NCI-H526 treated with DMSO at 0.1 percent for 48 hours (cell line): Measurements from ENCODE around the gene ANXA9.

Experiments used
- DNase-seq: peaks from one replicate; lab custom pipeline; 2025; lab: John Stamatoyannopoulos, UW

ANXA9 gene

GRCh38 chr1:150981805-150982712, at the start of gene ANXA9:
ANXA9 (plus strand) TSS chr1:150982292; CDS start chr1:150983106, 814 bp downstream.
- DNase-seq, result no peak

GRCh38 chr1:150944856-150945255, 37.2 kb upstream of the ANXA9 start:
- no peak for DNase-seq

- no peak for DNase-seq
Observed at GRCh38 chr1:150954708-150955107, 27.4 kb upstream of the ANXA9 start.

- DNase-seq, result no peak
Observed at GRCh38 chr1:150955280-150955679, 26.8 kb upstream of the ANXA9 start.

DNA sequence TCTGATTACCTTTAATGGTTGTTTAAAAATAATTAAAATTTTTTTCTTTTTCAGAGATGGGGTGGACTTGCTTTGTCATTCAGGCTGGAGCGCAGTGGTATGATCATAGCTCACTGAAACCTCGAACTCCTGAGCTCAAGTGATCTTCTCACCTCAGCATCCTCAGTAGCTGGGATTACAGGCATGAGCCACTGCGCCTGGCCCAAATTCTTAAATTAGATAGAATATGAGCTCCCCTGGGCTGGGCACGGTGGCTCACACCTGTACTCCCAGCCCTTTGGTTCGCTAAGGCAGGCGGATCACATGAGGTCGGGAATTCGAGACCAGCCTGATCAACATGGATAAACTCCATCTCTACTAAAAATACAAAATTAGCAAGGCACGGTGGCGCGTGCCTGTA, 24.4 kb upstream of the ANXA9 start:
- no peak for DNase-seq

DNA sequence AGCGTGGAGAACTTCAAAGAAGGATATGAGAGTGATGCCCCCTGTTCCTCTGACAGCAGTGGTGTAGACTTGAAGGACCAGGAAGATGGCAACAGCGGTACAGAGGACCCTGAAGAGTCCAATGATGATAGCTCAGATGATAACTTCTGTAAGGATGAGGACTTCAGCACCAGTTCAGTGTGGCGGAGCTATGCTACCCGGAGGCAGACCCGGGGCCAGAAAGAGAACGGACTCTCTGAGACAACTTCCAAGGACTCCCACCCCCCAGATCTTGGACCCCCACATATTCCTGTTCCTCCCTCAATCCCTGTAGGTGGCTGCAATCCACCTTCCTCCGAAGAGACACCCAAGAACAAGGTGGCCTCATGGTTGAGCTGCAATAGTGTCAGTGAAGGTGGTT, 21.4 kb upstream of the ANXA9 start:
- no peak for DNase-seq

DNA sequence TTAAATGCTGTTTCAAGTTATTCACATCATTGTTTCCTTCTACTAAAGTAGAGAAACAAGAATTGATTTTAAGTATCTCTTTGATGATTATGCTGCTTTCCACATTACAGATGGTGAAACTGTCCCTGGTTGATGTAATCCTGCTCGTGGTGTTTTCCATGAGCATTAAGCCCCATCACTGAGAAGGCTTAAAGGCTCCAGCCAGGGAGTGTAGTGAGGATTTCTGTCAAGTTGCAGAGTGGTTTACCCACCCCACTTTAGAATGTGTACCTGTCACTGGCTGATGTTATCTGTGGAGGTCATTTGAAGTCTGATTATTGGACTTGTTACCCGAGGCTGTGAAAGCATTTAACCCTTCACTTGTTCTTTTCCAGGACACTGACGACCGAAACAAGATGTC, 20.3 kb upstream of the ANXA9 start:
- no peak for DNase-seq

DNA sequence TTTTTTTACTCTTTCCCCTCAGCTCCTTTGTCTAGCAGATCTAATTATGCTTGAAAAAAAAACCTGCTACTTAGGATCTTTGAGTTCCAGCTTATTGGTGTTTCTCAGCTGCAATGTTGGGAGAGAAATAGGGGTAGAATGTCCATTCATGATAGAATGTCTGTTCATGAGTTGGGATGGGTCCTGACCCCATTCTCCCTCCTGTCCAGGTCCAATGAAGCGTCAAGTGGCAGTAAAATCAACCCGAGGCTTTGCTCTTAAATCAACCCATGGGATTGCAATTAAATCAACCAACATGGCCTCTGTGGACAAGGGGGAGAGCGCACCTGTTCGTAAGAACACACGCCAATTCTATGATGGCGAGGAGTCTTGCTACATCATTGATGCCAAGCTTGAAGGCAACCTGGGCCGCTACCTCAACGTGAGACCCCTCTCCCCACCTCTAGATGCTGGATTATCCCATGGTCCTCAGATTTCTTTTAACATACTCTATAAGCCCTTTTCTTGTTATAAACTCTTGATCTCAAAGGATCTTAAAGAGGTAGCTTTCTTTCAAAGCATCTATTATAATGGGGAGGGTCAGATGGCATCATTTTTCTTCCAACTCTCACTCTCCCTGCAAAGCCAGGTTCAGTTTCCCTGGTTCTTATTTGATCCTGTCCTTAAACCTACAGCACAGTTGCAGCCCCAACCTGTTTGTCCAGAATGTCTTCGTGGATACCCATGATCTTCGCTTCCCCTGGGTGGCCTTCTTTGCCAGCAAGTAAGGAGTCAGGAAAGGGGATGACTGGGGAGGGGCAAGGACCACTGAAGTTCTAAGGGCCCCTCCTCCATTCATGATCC, 18.6 kb upstream of the ANXA9 start:
- no peak for DNase-seq

GRCh38 chr1:150964164-150964489, 18.0 kb upstream of the ANXA9 start:
- DNase-seq, result no peak

- DNase-seq, result no peak
Observed at GRCh38 chr1:150965605-150966004, 16.5 kb upstream of the ANXA9 start.

GRCh38 chr1:150966011-150966410, 16.1 kb upstream of the ANXA9 start:
- no peak for DNase-seq

GRCh38 chr1:150967936-150968335, 14.2 kb upstream of the ANXA9 start:
- DNase-seq, result no peak

DNA sequence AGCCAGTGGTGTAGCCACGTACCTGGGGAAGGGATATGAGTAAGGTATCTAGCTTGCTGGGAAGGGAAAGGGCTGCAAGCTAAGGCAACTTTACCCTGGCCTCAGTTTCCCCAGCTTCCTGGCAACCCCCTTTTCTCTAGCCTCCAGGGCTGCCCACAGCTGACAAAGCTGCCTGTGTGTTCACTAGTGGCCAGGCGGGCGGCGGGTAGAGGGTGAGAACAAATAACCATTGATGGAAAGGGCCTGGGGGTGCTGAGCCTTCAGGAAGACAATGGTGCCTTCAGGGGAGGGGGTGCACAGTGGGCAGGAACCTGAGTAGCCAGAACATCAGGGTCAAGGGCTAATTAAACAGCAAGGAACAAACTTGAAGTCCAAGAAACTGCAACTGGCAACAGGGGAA, 13.6 kb upstream of the ANXA9 start:
- no peak for DNase-seq

- DNase-seq, result no peak
Observed at GRCh38 chr1:150969626-150970025, 12.5 kb upstream of the ANXA9 start.

DNA sequence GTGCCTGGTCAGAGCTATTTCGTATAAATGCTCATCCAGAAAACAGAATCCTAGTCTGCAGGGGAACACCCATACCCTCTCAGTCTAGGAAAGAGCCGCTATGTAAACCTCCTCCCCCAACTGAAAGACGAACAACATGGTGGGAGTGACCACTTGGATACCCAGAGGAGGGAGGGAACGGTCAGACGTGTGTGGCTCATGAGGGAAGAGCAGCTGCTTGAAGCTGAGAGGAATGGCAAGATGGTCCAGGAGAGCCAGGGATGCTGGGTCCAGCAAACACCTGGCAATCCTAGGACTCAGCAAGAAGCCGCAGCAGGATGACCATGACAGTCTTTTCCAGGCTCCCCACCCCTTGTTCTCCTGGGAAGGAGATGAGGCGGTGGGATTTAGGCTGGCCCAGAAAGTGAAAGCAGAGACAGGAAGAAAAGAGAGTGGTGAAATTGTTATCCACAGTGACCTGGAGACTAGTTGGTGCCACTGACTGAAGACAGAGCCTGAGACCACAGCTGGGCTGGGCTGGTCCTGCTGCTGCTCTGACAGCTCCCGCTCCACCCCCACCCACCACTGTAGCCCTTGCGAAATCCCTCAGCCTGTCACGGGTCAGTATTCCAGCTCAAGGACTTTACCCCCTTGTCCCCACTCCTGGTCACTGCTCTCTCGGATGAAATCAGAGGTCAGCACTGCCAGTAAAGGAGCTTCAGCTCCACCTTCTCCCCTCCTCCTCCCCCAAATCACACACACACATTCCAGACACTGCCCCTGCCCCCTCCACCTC, 11.1 kb upstream of the ANXA9 start:
- no peak for DNase-seq

DNA sequence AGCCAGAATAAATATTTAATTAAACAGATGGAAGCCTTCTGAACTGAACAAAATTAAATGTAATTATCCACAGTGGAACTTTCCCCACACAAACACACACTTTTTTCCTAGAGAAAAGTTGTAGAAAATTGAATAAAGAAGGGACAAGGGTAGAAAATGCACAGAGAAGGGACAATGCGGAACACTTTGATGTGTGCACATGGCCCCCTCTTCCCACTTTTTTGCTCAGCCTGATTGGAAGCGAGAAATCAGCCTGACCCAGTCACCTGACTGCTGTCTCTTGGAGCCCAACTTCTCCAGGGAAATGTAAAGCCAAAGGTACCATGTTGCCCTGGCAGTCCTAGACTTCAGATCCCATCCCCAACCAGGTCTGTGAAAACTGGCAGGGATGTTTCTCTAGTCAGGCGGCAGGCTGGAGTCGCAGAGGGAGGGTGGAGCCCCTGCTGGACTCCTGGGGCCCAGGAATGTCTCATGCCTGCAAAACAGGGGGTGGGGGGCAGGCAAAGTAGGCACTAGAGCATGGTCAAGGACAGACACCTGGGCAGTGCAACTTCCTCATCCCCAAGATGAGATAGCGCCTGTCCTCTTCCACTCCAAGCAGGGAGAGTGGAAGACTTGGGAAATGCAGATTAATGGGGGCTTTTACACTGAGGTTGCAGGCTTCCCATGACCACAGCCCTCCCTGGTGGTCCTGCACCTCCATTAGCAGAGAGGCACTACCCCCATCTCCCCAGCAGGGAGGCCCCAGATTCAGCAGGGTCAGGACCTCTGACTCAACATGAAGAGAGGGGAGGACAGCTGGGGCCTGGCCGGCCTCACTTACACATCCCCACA, 10.3 kb upstream of the ANXA9 start:
- no peak for DNase-seq

- no peak for DNase-seq
Observed at GRCh38 chr1:150972417-150972940, 9.6 kb upstream of the ANXA9 start.

GRCh38 chr1:150973258-150973835, 8.7 kb upstream of the ANXA9 start:
- DNase-seq, result no peak

DNA sequence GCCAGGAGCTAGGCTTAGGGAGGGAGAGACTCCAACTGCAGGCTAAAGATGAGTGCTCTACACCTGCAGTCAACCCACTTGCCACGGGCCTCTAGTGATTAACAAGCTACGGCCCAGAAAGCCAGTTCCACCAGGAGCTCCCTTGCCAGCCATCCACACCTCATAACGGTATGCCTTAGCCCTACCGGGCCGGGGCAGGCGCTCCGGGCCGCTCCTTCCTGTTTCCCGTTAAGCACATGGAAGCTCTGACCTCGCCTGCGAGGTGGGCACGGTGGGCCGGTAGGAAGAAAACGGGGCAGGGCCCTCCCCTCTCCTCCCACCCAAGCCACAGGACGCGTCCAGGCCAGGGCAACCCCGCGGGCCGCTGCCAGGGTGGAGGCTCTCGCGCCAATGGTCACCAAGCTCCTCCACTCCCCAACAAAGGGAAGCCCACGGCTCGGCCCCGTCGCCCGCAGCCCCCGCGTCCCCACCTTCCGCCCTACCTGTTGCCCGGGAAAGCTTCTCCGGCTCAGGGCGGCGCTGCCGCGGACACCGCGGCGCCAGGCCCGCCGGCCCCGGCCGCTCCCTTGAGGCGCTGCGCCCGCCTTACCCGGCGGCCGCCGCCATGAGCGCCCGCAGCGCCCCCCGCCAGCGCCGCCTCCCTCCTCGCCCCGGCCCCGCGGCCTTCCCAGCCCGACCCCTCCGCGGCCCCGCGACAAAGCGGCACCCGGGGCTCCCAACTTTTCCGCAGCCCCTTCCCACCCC, 8.1 kb upstream of the ANXA9 start:
- DNase-seq, result peak; percentile 64
